ENCODE results near the gene TARM1. TPM values are rescaled to one million over a fixed set of nuclear protein-coding genes. Genes with fewer than 3 reads are reported as not detected.
"Not testable (repeated sequence)": the region's sequence is repeated elsewhere in the genome, so short reads cannot be mapped to it uniquely, and the experiment has no call there.

TARM1 gene
- total RNA-seq, 1 experiment from 2014 or later, result not detected

DNA sequence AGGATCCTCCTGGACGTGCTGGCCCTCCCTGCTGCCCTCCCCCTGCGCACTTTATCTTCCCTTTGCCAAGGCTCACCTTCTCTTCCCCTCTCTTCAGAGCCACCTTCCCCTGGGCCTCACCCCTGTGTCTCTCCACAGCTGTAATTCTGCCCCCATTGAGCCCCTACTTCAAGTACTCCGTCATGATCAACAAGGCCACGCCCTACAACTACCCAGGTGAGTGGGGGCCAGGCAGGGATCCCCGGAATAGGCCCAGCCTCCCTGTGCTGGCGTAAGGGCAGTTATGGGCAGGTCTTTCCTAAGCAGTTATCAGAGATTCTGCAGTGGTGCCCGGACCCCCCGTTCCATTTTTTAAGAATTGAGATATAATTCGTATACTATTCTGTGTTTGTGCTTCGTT, 24.6 kb upstream of the TARM1 start:
- H3K4me1 Mint-ChIP-seq (ENCODE audit: low read depth, unreplicated experiment), result peaks cover 7% of the 10 kb centered on the region
- no TSS peak for BruUV-seq (replicated peaks)
- H3K27ac Mint-ChIP-seq (ENCODE audit: unreplicated experiment), result no peak overlapping the region
- DNase-seq, result no peak
- no peak overlapping the region for H3K4me3 Mint-ChIP-seq (ENCODE audit: low read depth, unreplicated experiment)
- no peaks in the 10 kb centered on the region for H3K27me3 Mint-ChIP-seq (ENCODE audit: unreplicated experiment)
- CTCF ChIA-PET, result no interaction called here
- TF ChIP-seq, protein P1, sequence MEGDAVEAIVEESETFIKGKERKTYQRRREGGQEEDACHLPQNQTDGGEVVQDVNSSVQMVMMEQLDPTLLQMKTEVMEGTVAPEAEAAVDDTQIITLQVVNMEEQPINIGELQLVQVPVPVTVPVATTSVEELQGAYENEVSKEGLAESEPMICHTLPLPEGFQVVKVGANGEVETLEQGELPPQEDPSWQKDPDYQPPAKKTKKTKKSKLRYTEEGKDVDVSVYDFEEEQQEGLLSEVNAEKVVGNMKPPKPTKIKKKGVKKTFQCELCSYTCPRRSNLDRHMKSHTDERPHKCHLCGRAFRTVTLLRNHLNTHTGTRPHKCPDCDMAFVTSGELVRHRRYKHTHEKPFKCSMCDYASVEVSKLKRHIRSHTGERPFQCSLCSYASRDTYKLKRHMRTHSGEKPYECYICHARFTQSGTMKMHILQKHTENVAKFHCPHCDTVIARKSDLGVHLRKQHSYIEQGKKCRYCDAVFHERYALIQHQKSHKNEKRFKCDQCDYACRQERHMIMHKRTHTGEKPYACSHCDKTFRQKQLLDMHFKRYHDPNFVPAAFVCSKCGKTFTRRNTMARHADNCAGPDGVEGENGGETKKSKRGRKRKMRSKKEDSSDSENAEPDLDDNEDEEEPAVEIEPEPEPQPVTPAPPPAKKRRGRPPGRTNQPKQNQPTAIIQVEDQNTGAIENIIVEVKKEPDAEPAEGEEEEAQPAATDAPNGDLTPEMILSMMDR (IDR thresholded peaks at IDR 0.05; ENCODE audit: unreplicated experiment), result no peak
- H3K36me3 Mint-ChIP-seq (ENCODE audit: insufficient read depth, unreplicated experiment), result peaks cover 60% of the 10 kb centered on the region
- intact Hi-C loops (cut with micrococcal nuclease; ENCODE audit: unreplicated experiment), result no loop called here
- H3K9me3 Mint-ChIP-seq (ENCODE audit: low read depth, unreplicated experiment), result no peaks in the 10 kb centered on the region

DNA sequence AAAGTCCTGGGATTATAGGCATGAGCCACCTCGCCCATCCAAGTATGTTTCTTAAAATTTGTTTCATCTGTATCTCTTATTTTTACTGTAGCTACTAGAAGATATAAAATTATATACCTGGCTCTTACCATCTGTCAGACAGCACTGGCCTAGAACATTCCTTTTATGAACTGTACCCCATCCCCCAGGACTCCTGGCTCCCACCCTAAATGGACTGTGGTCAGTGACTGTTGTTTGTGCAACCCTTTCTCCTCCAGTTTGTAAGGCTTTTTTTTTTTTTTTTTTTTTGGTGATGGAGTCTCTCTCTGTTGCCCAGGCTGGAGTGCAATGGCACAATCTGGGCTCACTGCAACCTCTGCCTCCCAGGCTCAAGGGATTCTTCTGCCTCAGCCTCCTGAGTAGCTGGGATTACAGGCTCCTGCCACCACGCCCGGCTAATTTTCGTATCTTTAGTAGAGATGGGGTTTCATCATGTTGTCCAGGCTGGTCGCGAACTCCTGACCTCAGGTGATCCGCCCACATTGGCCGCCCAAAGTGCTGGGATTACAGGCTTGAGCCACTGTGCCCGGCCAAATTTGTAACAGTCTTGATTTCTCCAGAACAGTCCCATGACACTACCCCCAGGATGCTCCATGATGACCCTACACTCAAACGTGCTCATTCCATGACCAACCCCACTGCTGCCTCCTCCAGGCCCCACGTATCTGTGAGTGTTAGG, 24.0 kb upstream of the TARM1 start:
- H3K4me3 Mint-ChIP-seq (ENCODE audit: low read depth, unreplicated experiment), result no peak overlapping the region
- no peak overlapping the region for H3K27ac Mint-ChIP-seq (ENCODE audit: unreplicated experiment)
- no TSS peak for BruUV-seq (replicated peaks)
- DNase-seq, result no peak
- H3K4me1 Mint-ChIP-seq (ENCODE audit: low read depth, unreplicated experiment), result peaks cover 7% of the 10 kb centered on the region
- intact Hi-C loops (cut with micrococcal nuclease; ENCODE audit: unreplicated experiment), result no loop called here
- CTCF ChIA-PET, result no interaction called here
- no peaks in the 10 kb centered on the region for H3K27me3 Mint-ChIP-seq (ENCODE audit: unreplicated experiment)
- TF ChIP-seq, protein P1 (IDR thresholded peaks at IDR 0.05; ENCODE audit: unreplicated experiment), result no peak
- H3K9me3 Mint-ChIP-seq (ENCODE audit: low read depth, unreplicated experiment), result no peaks in the 10 kb centered on the region
- H3K36me3 Mint-ChIP-seq (ENCODE audit: insufficient read depth, unreplicated experiment), result peaks cover 53% of the 10 kb centered on the region

DNA sequence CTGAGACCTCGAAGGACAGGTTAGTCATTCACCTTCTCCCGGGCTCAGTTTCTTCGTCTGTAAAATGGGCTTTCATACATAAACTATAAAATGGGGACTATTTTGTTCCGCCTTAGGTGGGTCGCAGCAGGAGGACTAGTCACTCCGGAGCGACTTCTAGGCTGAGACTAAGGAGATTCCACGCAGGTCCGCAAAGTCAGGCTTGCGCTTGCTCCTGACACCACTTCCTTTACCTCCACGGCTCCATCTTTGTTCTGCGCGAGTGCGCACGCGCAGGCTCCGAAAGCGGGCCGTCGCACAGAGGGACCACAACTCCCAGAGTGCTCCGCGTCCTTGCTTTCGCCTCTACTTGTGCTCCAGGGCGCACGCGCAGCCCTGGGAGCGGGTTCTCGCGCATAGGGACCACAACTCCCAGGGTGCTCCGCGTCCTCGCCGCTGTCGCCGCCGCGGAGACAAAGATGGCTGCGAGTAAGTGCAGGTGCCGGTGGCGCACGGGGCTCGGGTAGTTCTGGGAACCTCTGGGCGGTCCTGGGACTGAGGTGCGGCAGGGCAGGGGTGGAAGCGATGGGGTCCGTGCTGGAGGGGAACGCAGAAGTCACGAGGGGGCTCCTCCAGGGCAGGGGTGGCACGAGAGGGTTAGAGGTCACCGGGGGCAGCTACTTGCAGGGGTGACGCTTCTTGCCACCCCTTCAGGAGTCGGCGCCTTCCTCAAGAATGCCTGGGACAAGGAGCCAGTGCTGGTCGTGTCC, 21.4 kb upstream of the TARM1 start, which contains the start of gene NDUFA3:
NDUFA3 (plus strand) TSS at position 435 of the 749 bp plus-strand sequence; CDS start at position 459, 24 bp downstream.
- TSS peak; percentile 91 for BruUV-seq (replicated peaks)
- H3K4me1 Mint-ChIP-seq (ENCODE audit: low read depth, unreplicated experiment), result peaks cover 7% of the 10 kb centered on the region
- peak; percentile 98 for DNase-seq
- CTCF ChIA-PET, result no interaction called here
- intact Hi-C loops (cut with micrococcal nuclease; ENCODE audit: unreplicated experiment), result no loop called here
- H3K4me3 Mint-ChIP-seq (ENCODE audit: low read depth, unreplicated experiment), result peak within 1 kb of the TSS; percentile 99
- H3K27ac Mint-ChIP-seq (ENCODE audit: unreplicated experiment), result peak within 1 kb of the TSS; percentile 83
- TF ChIP-seq, protein P1 (IDR thresholded peaks at IDR 0.05; ENCODE audit: unreplicated experiment), result no peak
- H3K36me3 Mint-ChIP-seq (ENCODE audit: insufficient read depth, unreplicated experiment), result peaks cover 39% of the 10 kb centered on the region
- no peaks in the 10 kb centered on the region for H3K9me3 Mint-ChIP-seq (ENCODE audit: low read depth, unreplicated experiment)
- H3K27me3 Mint-ChIP-seq (ENCODE audit: unreplicated experiment), result no peaks in the 10 kb centered on the region

DNA sequence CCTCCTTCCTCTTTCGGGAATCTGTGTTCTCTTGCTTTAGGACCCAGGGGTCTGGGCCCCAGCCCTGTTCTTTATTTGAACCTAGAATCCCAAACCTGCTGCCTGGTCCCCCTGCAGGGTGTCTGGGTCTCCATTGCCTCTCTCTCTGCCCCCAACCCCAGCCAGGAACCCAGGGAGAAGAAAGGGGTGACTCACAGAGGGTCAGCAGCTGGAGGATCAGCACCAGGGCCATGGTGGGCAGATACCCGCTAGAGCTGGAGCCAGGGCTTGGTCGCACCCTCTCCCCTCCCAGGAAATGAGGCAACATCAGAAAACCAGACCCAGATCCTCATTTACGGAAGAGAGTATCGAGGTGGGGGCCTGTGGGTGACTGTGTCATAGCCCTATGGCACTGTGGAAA, 19.4 kb upstream of the TARM1 start, which contains the start of gene OSCAR:
OSCAR (minus strand) TSS at position 243 of the 400 bp plus-strand sequence; CDS start at position 232, 11 bp downstream.
- TF ChIP-seq, protein P1 (IDR thresholded peaks at IDR 0.05; ENCODE audit: unreplicated experiment), result no peak
- CTCF ChIA-PET, result interaction anchor here (0.5 kb wide), 1 partner anchor 260 kb away, joined by 3 read pairs; no protein-coding TSS in a partner anchor

DNA sequence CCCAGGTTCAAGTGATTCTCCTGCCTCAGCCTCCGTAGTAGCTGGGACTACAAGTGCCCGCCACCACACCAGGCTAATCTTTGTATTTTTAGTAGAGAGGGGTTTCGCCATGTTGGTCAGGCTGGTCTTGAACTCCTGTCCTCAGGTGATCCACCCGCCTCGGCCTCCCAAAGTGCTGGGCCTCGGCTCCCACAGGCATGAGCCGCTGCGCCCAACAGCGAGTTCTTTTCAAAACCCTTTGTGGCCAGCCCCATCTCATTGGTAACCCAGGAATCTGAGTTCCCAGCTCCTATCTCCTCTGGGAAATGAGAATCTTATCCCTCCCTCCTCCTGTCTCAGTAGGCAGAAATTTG, 18.7 kb upstream of the TARM1 start:
- not testable (repeated sequence) for BruUV-seq (replicated peaks); H3K4me3 Mint-ChIP-seq (ENCODE audit: low read depth, unreplicated experiment); H3K9me3 Mint-ChIP-seq (ENCODE audit: low read depth, unreplicated experiment); DNase-seq; H3K27ac Mint-ChIP-seq (ENCODE audit: unreplicated experiment)
- H3K4me1 Mint-ChIP-seq (ENCODE audit: low read depth, unreplicated experiment), result peaks cover 22% of the 10 kb centered on the region
- CTCF ChIA-PET, result interaction anchor here (0.5 kb wide), 1 partner anchor 259 kb away, joined by 3 read pairs; no protein-coding TSS in a partner anchor
- H3K36me3 Mint-ChIP-seq (ENCODE audit: insufficient read depth, unreplicated experiment), result peaks cover 32% of the 10 kb centered on the region
- intact Hi-C loops (cut with micrococcal nuclease; ENCODE audit: unreplicated experiment), result loop anchor here (10.0 kb wide), 1 partner anchor 295 kb away; no protein-coding TSS in a partner anchor
- peaks cover 18% of the 10 kb centered on the region for H3K27me3 Mint-ChIP-seq (ENCODE audit: unreplicated experiment)

More for the DNA sequence above, 19.4 kb upstream of the TARM1 start, which contains the start of gene OSCAR:
- BruUV-seq (replicated peaks), result no TSS peak
- H3K27me3 Mint-ChIP-seq (ENCODE audit: unreplicated experiment), result peaks cover 16% of the 10 kb centered on the region
- peaks cover 34% of the 10 kb centered on the region for H3K36me3 Mint-ChIP-seq (ENCODE audit: insufficient read depth, unreplicated experiment)
- peaks cover 22% of the 10 kb centered on the region for H3K4me1 Mint-ChIP-seq (ENCODE audit: low read depth, unreplicated experiment)
- peak within 1 kb of the TSS; percentile 24 for H3K4me3 Mint-ChIP-seq (ENCODE audit: low read depth, unreplicated experiment)
- intact Hi-C loops (cut with micrococcal nuclease; ENCODE audit: unreplicated experiment), result no loop called here
- no peak for DNase-seq
- no peaks in the 10 kb centered on the region for H3K9me3 Mint-ChIP-seq (ENCODE audit: low read depth, unreplicated experiment)
- peak within 1 kb of the TSS; percentile 3 for H3K27ac Mint-ChIP-seq (ENCODE audit: unreplicated experiment)

Data from Calu3 (cell line).